GM12878 (cell line): ENCODE results near the gene VCL.

Source experiments
- BRCA1 ChIP-seq: IDR thresholded peaks from 2 replicates; pipeline ENCODE4 v1.6.1; 2011; ENCODE audit warnings: low read depth, low read length, improper control_type of control experiment
- CTCF ChIP-seq, 3 experiments: IDR thresholded peaks in 2 of 3; conservative IDR thresholded peaks in 1 of 3; 2 replicates each; pipeline ENCODE4 v1.5.1; 2011; ENCODE audit warnings: low read depth in 3 of 3, low read length in 3 of 3, mild to moderate bottlenecking in 3 of 3, control low read depth in 2 of 3, moderate library complexity in 2 of 3, inconsistent platforms in 1 of 3, mixed read lengths in 1 of 3; ENCODE audit not compliant: control insufficient read depth in 2 of 3, insufficient read depth in 1 of 3; ENCODE audit errors: extremely low read depth in 1 of 3
- FOXK2 ChIP-seq: fragments of 450-650 bp; IDR thresholded peaks from 2 replicates; pipeline ENCODE4 v1.6.1; 2017; ENCODE audit warnings: mild to moderate bottlenecking, moderate library complexity
- FOXM1 ChIP-seq: IDR thresholded peaks from 2 replicates; pipeline ENCODE4 v1.6.1; 2012; ENCODE audit warnings: low read depth, mild to moderate bottlenecking, inconsistent platforms, low read length, moderate library complexity
- HSF1 ChIP-seq: fragments of 150-350 bp; IDR thresholded peaks from 2 replicates; pipeline ENCODE4 v1.6.1; 2014; ENCODE audit warnings: mild to moderate bottlenecking, low read depth, low read length
- MAX ChIP-seq: IDR thresholded peaks from 2 replicates; pipeline ENCODE4 v1.6.1; 2012; ENCODE audit warnings: low read depth, low read length, improper control_type of control experiment
- NFIC ChIP-seq: IDR thresholded peaks from 2 replicates; pipeline ENCODE4 v1.6.1; 2012; ENCODE audit warnings: low read depth, mild to moderate bottlenecking, inconsistent platforms, low read length, moderate library complexity
- NRF1 ChIP-seq: conservative IDR thresholded peaks from 2 replicates; pipeline ENCODE4 v1.6.1; 2011; ENCODE audit warnings: mild to moderate bottlenecking, low read depth, low read length, improper control_type of control experiment
- PML ChIP-seq: IDR thresholded peaks from 2 replicates; pipeline ENCODE4 v1.6.1; 2012; ENCODE audit warnings: low read length, inconsistent platforms
- TARDBP ChIP-seq: IDR thresholded peaks from 2 replicates; pipeline ENCODE4 v1.6.1; 2016; ENCODE audit warnings: borderline replicate concordance
- ZBTB33 ChIP-seq: fragments of 450-650 bp; IDR thresholded peaks from 2 replicates; pipeline ENCODE4 v1.6.1; 2017; ENCODE audit warnings: mild to moderate bottlenecking

DNA sequence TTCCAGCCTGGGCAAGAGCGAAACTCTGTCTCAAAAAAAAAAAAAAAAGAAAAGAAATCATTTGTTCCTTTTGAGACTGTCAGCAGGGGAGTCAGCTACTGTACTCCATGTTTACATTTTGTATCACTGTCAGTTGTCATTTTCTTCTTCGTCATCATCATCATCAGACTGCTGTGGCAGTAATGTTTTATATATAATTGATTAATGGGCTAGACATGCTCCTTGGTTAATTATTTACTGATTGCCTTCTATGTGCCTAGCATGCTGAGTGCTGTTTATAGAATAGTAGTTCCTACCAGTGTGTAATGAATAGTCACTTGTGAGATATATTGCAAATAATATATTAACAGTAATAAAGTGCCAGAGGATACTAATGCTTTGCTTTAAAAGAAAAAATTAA lies 50.5 kb downstream of the VCL start:
- no peak for TF ChIP-seq FOXM1
- no peak for TF ChIP-seq CTCF (IDR thresholded peaks at IDR 0.05 in 2 of 3, conservative IDR thresholded peaks at IDR 0.05 in 1 of 3; ENCODE audit: control insufficient read depth in 2 of 3, extremely low read depth in 1 of 3, insufficient read depth in 1 of 3, low read depth in 3 of 3, low read length in 3 of 3)
- no peak for TF ChIP-seq TARDBP
- TF ChIP-seq ZBTB33, result no peak
- no peak for TF ChIP-seq MAX
- TF ChIP-seq NRF1, result no peak
- TF ChIP-seq PML, result no peak
- TF ChIP-seq HSF1, result no peak
- no peak for TF ChIP-seq FOXK2
- TF ChIP-seq BRCA1, result no peak
- TF ChIP-seq NFIC, result no peak
